Stimulated activated CD8-positive, alpha-beta memory T cell treated with anti-CD3 and anti-CD28 coated beads, Interleukin-15, amount 100 ng/mL, for 4 hours (primary cell): ENCODE data around the gene SELENOS.

ENCODE experiments used
- DNase-seq, 2 donors: peaks; one replicate each; pipeline ENCODE4 v3.0.0-alpha.2; 2020; ENCODE audit warnings: low read depth in 2 of 2

The SELENOS gene

GRCh38 chr15:101250873-101251829, 26.1 kb downstream of the SELENOS start:
- DNase-seq: peak in 1 of 2 donors; percentile 6

GRCh38 chr15:101250341-101250831, 26.9 kb downstream of the SELENOS start:
- DNase-seq: no peak

GRCh38 chr15:101248274-101248673, 29.0 kb downstream of the SELENOS start:
- DNase-seq: no peak

GRCh38 chr15:101246824-101247745, 30.2 kb downstream of the SELENOS start:
- no peak for DNase-seq

- no peak for DNase-seq
Observed at GRCh38 chr15:101246391-101246790, 30.9 kb downstream of the SELENOS start.

GRCh38 chr15:101244889-101245668, 32.2 kb downstream of the SELENOS start:
- no peak for DNase-seq

- DNase-seq: no peak
Observed at GRCh38 chr15:101244036-101244781, 33.1 kb downstream of the SELENOS start.

- DNase-seq: no peak
Observed at GRCh38 chr15:101243420-101243819, 33.9 kb downstream of the SELENOS start.

- no peak for DNase-seq
Observed at GRCh38 chr15:101242999-101243336, 34.3 kb downstream of the SELENOS start.

- DNase-seq: peak; percentile 27 to 40
Observed at GRCh38 chr15:101242160-101242998, 34.9 kb downstream of the SELENOS start.

GRCh38 chr15:101240358-101240757, 36.9 kb downstream of the SELENOS start:
- DNase-seq: no peak

- DNase-seq: no peak
Observed at GRCh38 chr15:101239724-101240136, 37.6 kb downstream of the SELENOS start.

GRCh38 chr15:101237251-101237650, 40.0 kb downstream of the SELENOS start:
- no peak for DNase-seq

- no peak for DNase-seq
Observed at GRCh38 chr15:101233651-101234280, 43.5 kb downstream of the SELENOS start.

GRCh38 chr15:101232677-101233076, 44.6 kb downstream of the SELENOS start:
- DNase-seq: no peak

GRCh38 chr15:101228313-101228712, 49.0 kb downstream of the SELENOS start:
- DNase-seq: no peak

- no peak for DNase-seq
Observed at GRCh38 chr15:101225658-101226057, 51.6 kb downstream of the SELENOS start.
